HCT116 (cell line): ENCODE results near the gene MCF2L2. TPM values are rescaled to one million over a fixed set of nuclear protein-coding genes. Genes with fewer than 3 reads are reported as not detected.

Source experiments
- ATAC-seq: fragments of 200-7000 bp; cut with Tn5 transposase; 2 replicates; pipeline ENCODE4 v1.9.1; 2020; ENCODE audit warnings: mild to moderate bottlenecking, moderate library complexity
- BruUV-seq: library from RNA; stranded (reverse); fragments of 400-500 nt; replicated peaks from 2 replicates; lab custom pipeline; 2021; lab: Mats Ljungman, UMichigan
- CTCF ChIA-PET: fragments of 300-600 bp; sonication (Branson Sonifier 250); formaldehyde crosslinking; loops from one replicate; lab custom pipeline; 2021; ENCODE audit warnings: antibody characterized with exemption; lab: Charles Lee
- POLR2A ChIA-PET: fragments of 300-600, 350-600 bp; sonication (Branson Sonifier 250); formaldehyde crosslinking; loops from one replicate; lab custom pipeline; 2021; ENCODE audit warnings: antibody characterized with exemption; lab: Charles Lee
- RAD21 ChIA-PET, 2 experiments: fragments of 300-600 bp; sonication (Branson Sonifier 250); formaldehyde crosslinking; loops; one replicate each; lab custom pipeline; 2023; ENCODE audit warnings: low total read pairs in 2 of 2; ENCODE audit not compliant: uncharacterized antibody in 2 of 2, unreplicated experiment in 2 of 2, low non-redundant PET in 1 of 2; lab: Charles Lee
- DNase-seq: peaks from one replicate; pipeline ENCODE4 v3.0.0-alpha.2; 2010; ENCODE audit warnings: low read depth, low spot score
- H2AFZ ChIP-seq: fragments of 200-600 bp; shearing (Covaris generic), sonication (generic); 2 replicates; pipeline ENCODE4 v1.6.1; 2017; ENCODE audit warnings: low read depth, mixed run types, mixed read lengths, antibody characterized with exemption, low read length; ENCODE audit not compliant: poor library complexity, severe bottlenecking
- H3K27ac ChIP-seq: 2 replicates; pipeline ENCODE4 v1.5.1; 2012; ENCODE audit warnings: low read depth, low read length
- H3K27me3 ChIP-seq: fragments of 200-600 bp; sonication (generic); 2 replicates; pipeline ENCODE4 v1.6.1; 2016; ENCODE audit warnings: mixed run types, low read length, mixed read lengths; ENCODE audit not compliant: insufficient read depth
- H3K36me3 ChIP-seq, 2 experiments: fragments of 200-500 bp in 1 of 2; fragments of 200-600 bp in 1 of 2; sonication (Bioruptor generic) in 1 of 2; sonication (generic) in 1 of 2; 2 replicates each; pipeline versions ENCODE4 v1.5.1 to v1.6.1; 2014 to 2016; ENCODE audit warnings: low read length in 2 of 2, inconsistent platforms in 1 of 2, mixed read lengths in 1 of 2, mixed run types in 1 of 2; ENCODE audit not compliant: insufficient read depth in 2 of 2, control insufficient read depth in 1 of 2
- H3K4me1 ChIP-seq, 2 experiments: fragments of 200-600 bp in 1 of 2; sonication (generic) in 1 of 2; 2 replicates each; pipeline versions ENCODE4 v1.5.1 to v1.6.1; 2012 to 2017; ENCODE audit warnings: low read length in 2 of 2, inconsistent platforms in 1 of 2, mild to moderate bottlenecking in 1 of 2, mixed read lengths in 1 of 2, mixed run types in 1 of 2, moderate library complexity in 1 of 2; ENCODE audit not compliant: insufficient read depth in 2 of 2, control insufficient read depth in 1 of 2
- H3K4me2 ChIP-seq: fragments of 200-600 bp; sonication (generic); 2 replicates; pipeline ENCODE4 v1.6.1; 2017; ENCODE audit warnings: mixed run types, low read length, mixed read lengths
- H3K4me3 ChIP-seq, 2 experiments: fragments of 200-600 bp in 1 of 2; sonication (generic) in 1 of 2; replicated peaks in 1 of 2; 2 replicates each; pipeline ENCODE4 v1.5.1; 2011 to 2016; ENCODE audit warnings: low read length in 2 of 2, control low read depth in 1 of 2, low read depth in 1 of 2, mild to moderate bottlenecking in 1 of 2, mixed read lengths in 1 of 2, mixed run types in 1 of 2
- H3K79me2 ChIP-seq: fragments of 200-600 bp; sonication (generic); 2 replicates; pipeline ENCODE4 v1.6.1; 2017; ENCODE audit warnings: mild to moderate bottlenecking, mixed run types, low read length, moderate library complexity, mixed read lengths; ENCODE audit not compliant: insufficient read depth
- H3K9ac ChIP-seq: fragments of 200-600 bp; sonication (generic); 2 replicates; pipeline ENCODE4 v1.6.1; 2016; ENCODE audit warnings: low read length, mixed read lengths
- H3K9me2 ChIP-seq: fragments of 200-600 bp; sonication (generic), shearing (Covaris generic); 2 replicates; pipeline ENCODE4 v1.6.1; 2017; ENCODE audit warnings: mixed run types, mild to moderate bottlenecking, moderate library complexity; ENCODE audit not compliant: insufficient read depth
- H3K9me3 ChIP-seq, 2 experiments: fragments of 200-500 bp in 1 of 2; fragments of 200-600 bp in 1 of 2; sonication (Bioruptor generic) in 1 of 2; sonication (generic) in 1 of 2; 2 replicates each; pipeline ENCODE4 v1.6.1; 2014 to 2017; ENCODE audit warnings: low read length in 2 of 2, mixed read lengths in 2 of 2, inconsistent platforms in 1 of 2, low read depth in 1 of 2, mild to moderate bottlenecking in 1 of 2, mixed run types in 1 of 2, moderate library complexity in 1 of 2; ENCODE audit not compliant: control insufficient read depth in 1 of 2, insufficient read depth in 1 of 2
- H4K20me1 ChIP-seq: fragments of 200-600 bp; sonication (generic), shearing (Covaris generic); 2 replicates; pipeline ENCODE4 v1.6.1; 2017; ENCODE audit warnings: mixed run types, mild to moderate bottlenecking, moderate library complexity; ENCODE audit not compliant: insufficient read depth
- ATF3 ChIP-seq: IDR thresholded peaks from 2 replicates; pipeline ENCODE4 v1.6.1; 2012
- CBX3 ChIP-seq: IDR thresholded peaks from 2 replicates; pipeline ENCODE4 v1.6.1; 2012; ENCODE audit warnings: low read depth
- EGR1 ChIP-seq: IDR thresholded peaks from 2 replicates; pipeline ENCODE4 v1.6.1; 2012; ENCODE audit warnings: low read depth
- EZH2 ChIP-seq: fragments of 200-600 bp; sonication (generic); IDR thresholded peaks from 2 replicates; pipeline ENCODE4 v1.6.1; 2017; ENCODE audit warnings: antibody characterized with exemption, mixed run types
- EZH2phosphoT487 ChIP-seq: fragments of 200-600 bp; IDR thresholded peaks from 2 replicates; pipeline ENCODE4 v1.6.1; 2018; ENCODE audit warnings: antibody characterized with exemption, borderline replicate concordance
- JUND ChIP-seq: IDR thresholded peaks from 2 replicates; pipeline ENCODE4 v1.6.1; 2012
- MAX ChIP-seq: IDR thresholded peaks from 2 replicates; pipeline ENCODE4 v1.6.1; 2012
- POLR2AphosphoS5 ChIP-seq: IDR thresholded peaks from 2 replicates; pipeline ENCODE4 v1.6.1; 2011; ENCODE audit warnings: mild to moderate bottlenecking, low read depth, low read length, moderate library complexity
- RAD21 ChIP-seq: IDR thresholded peaks from 2 replicates; pipeline ENCODE4 v1.6.1; 2012; ENCODE audit warnings: low read depth, mild to moderate bottlenecking
- REST ChIP-seq: IDR thresholded peaks from 2 replicates; pipeline ENCODE4 v1.6.1; 2012; ENCODE audit warnings: low read depth
- SIN3A ChIP-seq: IDR thresholded peaks from 2 replicates; pipeline ENCODE4 v1.6.1; 2012; ENCODE audit warnings: low read depth
- SP1 ChIP-seq: IDR thresholded peaks from 2 replicates; pipeline ENCODE4 v1.6.1; 2012; ENCODE audit warnings: low read depth
- SRF ChIP-seq: IDR thresholded peaks from 2 replicates; pipeline ENCODE4 v1.6.1; 2012; ENCODE audit warnings: low read depth
- TCF7L2 ChIP-seq: IDR thresholded peaks from 2 replicates; pipeline ENCODE4 v1.7.0; 2011; ENCODE audit warnings: borderline replicate concordance, inconsistent platforms; ENCODE audit not compliant: insufficient read depth, insufficient read length; ENCODE audit errors: extremely low read depth
- YY1 ChIP-seq: IDR thresholded peaks from 2 replicates; pipeline ENCODE4 v1.6.1; 2011; ENCODE audit warnings: low read length, low read depth, moderate library complexity, mild to moderate bottlenecking; ENCODE audit not compliant: insufficient replicate concordance; ENCODE audit errors: extremely low read depth
- ZBTB33 ChIP-seq: IDR thresholded peaks from 2 replicates; pipeline ENCODE4 v1.6.1; 2011; ENCODE audit warnings: mild to moderate bottlenecking, low read length, moderate library complexity; ENCODE audit not compliant: insufficient replicate concordance; ENCODE audit errors: extremely low read depth
- ZFX ChIP-seq: fragments of 450-650 bp; IDR thresholded peaks from 2 replicates; pipeline ENCODE4 v1.6.1; 2017
- ZNF274 ChIP-seq: fragments of 200-500 bp; sonication (Bioruptor generic); IDR thresholded peaks from 2 replicates; pipeline ENCODE4 v1.6.1; 2014; ENCODE audit warnings: mild to moderate bottlenecking, low read depth, low read length, inconsistent platforms
- intact Hi-C: fragments of 100-400 bp; cut with micrococcal nuclease; formaldehyde crosslinking; loops from 2 replicates; pipeline ENCODE4 v1.10.0; 2022
- total RNA-seq: library from RNA; stranded (reverse); gene quantifications from one replicate; pipeline ENCODE4 v1.2.1, GENCODE V29; 2021; ENCODE audit not compliant: unreplicated experiment

The MCF2L2 gene
- total RNA-seq, 1 experiment from 2014 or later = 1.5 TPM

- Histone ChIP-seq H3K9me3 (no peaks in the 10 kb centered on the region), H3K4me1 (peaks cover 12 to 30% of the 10 kb centered on the region in 2 experiments), H3K27ac (no peak overlapping the region), H3K9me2 (no peaks in the 10 kb centered on the region), H3K9ac (no peak overlapping the region), H3K4me3 (no peak overlapping the region), H4K20me1 (no peaks in the 10 kb centered on the region), H3K27me3 (no peaks in the 10 kb centered on the region), H3K79me2 (no peaks in the 10 kb centered on the region), H2AFZ (no peak overlapping the region), H3K36me3 (no peaks in the 10 kb centered on the region), H3K4me2 (no peak overlapping the region)
- intact Hi-C loops = no loop called here
- BruUV-seq = no TSS peak
- RAD21 ChIA-PET = no interaction called here
- CTCF ChIA-PET = no interaction called here
- POLR2A ChIA-PET = no interaction called here
- no peak for DNase-seq
- TF ChIP-seq SRF = no peak
- TF ChIP-seq MAX = no peak
- no peak for TF ChIP-seq YY1
- TF ChIP-seq ZNF274 = no peak
- TF ChIP-seq REST = no peak
- no peak for TF ChIP-seq ZBTB33
- no peak for TF ChIP-seq ZFX
- no peak for TF ChIP-seq EZH2phosphoT487
- no peak for TF ChIP-seq CBX3
- no peak for TF ChIP-seq EGR1
- no peak for TF ChIP-seq POLR2AphosphoS5
- TF ChIP-seq SIN3A = no peak
- no peak for TF ChIP-seq JUND
- TF ChIP-seq RAD21 = no peak
- no peak for TF ChIP-seq SP1
- no peak for TF ChIP-seq ATF3
- TF ChIP-seq TCF7L2 = no peak
- no peak for TF ChIP-seq EZH2
- ATAC-seq = no peak
These were observed 141.0 kb downstream of the MCF2L2 start for GRCh38 chr3:183287301-183287971.
